HepG2 (cell line): ENCODE data around the gene PRELID1. TPM values are rescaled to one million over a fixed set of nuclear protein-coding genes. Genes with fewer than 3 reads are reported as not detected.
A peak's percentile ranks its signal among the peaks of the same experiment; 100 is the strongest.

Experiments
- CC2D1A ChIP-seq: sonication (generic); formaldehyde crosslinking; IDR thresholded peaks from 2 replicates; pipeline ENCODE4 v1.8.1; 2023; ENCODE audit warnings: mild to moderate bottlenecking, missing genetic modification reagents
- FOXM1 ChIP-seq: sonication (generic); formaldehyde crosslinking; IDR thresholded peaks from 2 replicates; pipeline ENCODE4 v1.5.0; 2020; ENCODE audit warnings: missing genetic modification reagents
- HMGA1 ChIP-seq: sonication (generic); formaldehyde crosslinking; conservative IDR thresholded peaks from 2 replicates; pipeline ENCODE4 v1.4.0; 2020; ENCODE audit warnings: missing genetic modification reagents
- HOXA5 ChIP-seq: sonication (generic); formaldehyde crosslinking; IDR thresholded peaks from 2 replicates; pipeline ENCODE4 v1.4.0; 2020; ENCODE audit warnings: missing genetic modification reagents
- KLF12 ChIP-seq: sonication (generic); formaldehyde crosslinking; IDR thresholded peaks from 2 replicates; pipeline ENCODE4 v1.4.0; 2020; ENCODE audit warnings: missing genetic modification reagents, borderline replicate concordance
- NFE2 ChIP-seq: sonication (generic); formaldehyde crosslinking; IDR thresholded peaks from 2 replicates; pipeline ENCODE4 v1.4.0; 2020; ENCODE audit warnings: missing genetic modification reagents
- PHF8 ChIP-seq: sonication (generic); formaldehyde crosslinking; IDR thresholded peaks from 2 replicates; pipeline ENCODE4 v1.5.0; 2020; ENCODE audit warnings: missing genetic modification reagents
- SIN3B ChIP-seq: fragments of 150-350 bp; IDR thresholded peaks from 2 replicates; pipeline ENCODE4 v1.6.1; 2014; ENCODE audit warnings: low read length
- SKI ChIP-seq: fragments of 450-650 bp; IDR thresholded peaks from one replicate; pipeline ENCODE4 v1.6.1; 2018; ENCODE audit warnings: mild to moderate bottlenecking; ENCODE audit not compliant: partially characterized antibody
- U2AF1 ChIP-seq: fragments of 200-400 bp; formaldehyde crosslinking; optimal IDR thresholded peaks from 2 replicates; pipeline ENCODE3; 2017; ENCODE audit warnings: mild to moderate bottlenecking, low read depth, low read length
- ZBTB8A ChIP-seq: sonication (generic); formaldehyde crosslinking; IDR thresholded peaks from 2 replicates; pipeline ENCODE4 v1.4.0; 2020; ENCODE audit warnings: mild to moderate bottlenecking, low read depth, missing genetic modification reagents, borderline replicate concordance
- ZFY ChIP-seq: sonication (generic); formaldehyde crosslinking; IDR thresholded peaks from 2 replicates; pipeline ENCODE4 v1.4.0; 2020; ENCODE audit warnings: missing genetic modification reagents
- ZNF274 ChIP-seq: sonication (generic); formaldehyde crosslinking; IDR thresholded peaks from 2 replicates; pipeline ENCODE4 v1.5.1; 2020; ENCODE audit warnings: mild to moderate bottlenecking, missing genetic modification reagents
- ZNF446 ChIP-seq: sonication (generic); formaldehyde crosslinking; IDR thresholded peaks from 2 replicates; pipeline ENCODE4 v1.5.0; 2020; ENCODE audit warnings: mild to moderate bottlenecking, missing genetic modification reagents
- ZNF619 ChIP-seq: sonication (generic); formaldehyde crosslinking; IDR thresholded peaks from 2 replicates; pipeline ENCODE4 v1.4.0; 2020; ENCODE audit warnings: mild to moderate bottlenecking, missing genetic modification reagents
- ZNF746 ChIP-seq: sonication (generic); formaldehyde crosslinking; IDR thresholded peaks from 2 replicates; pipeline ENCODE4 v1.8.0; 2022; ENCODE audit warnings: mild to moderate bottlenecking, missing genetic modification reagents
- ZNF841 ChIP-seq: sonication (generic); formaldehyde crosslinking; IDR thresholded peaks from 2 replicates; pipeline ENCODE4 v1.8.1; 2023; ENCODE audit warnings: missing genetic modification reagents, borderline replicate concordance
- ZSCAN25 ChIP-seq: sonication (generic); formaldehyde crosslinking; IDR thresholded peaks from 2 replicates; pipeline ENCODE4 v1.8.0; 2022; ENCODE audit warnings: mild to moderate bottlenecking, missing genetic modification reagents
- polyA plus RNA-seq, 8 experiments: library from polyadenylated mRNA; depleted of rRNA in 3 of 8; stranded (reverse) in 7 of 8; unstranded in 1 of 8; fragments of >200 nt; fragmentation: Illumina TruSeq in 4 of 8; extraction: Trizol in 4 of 8; gene quantifications; 2 replicates each; pipeline versions ENCODE4 v1.2.1 to v1.2.3, GENCODE V29; 2011 to 2016; ENCODE audit warnings: low read depth in 4 of 8, missing spikeins in 1 of 8, mixed read lengths in 1 of 8; ENCODE audit not compliant: insufficient read depth in 1 of 8
- total RNA-seq, 5 experiments: library from RNA; depleted of rRNA; stranded (reverse); fragments of >200 nt; fragmentation: Illumina TruSeq; extraction: Trizol; gene quantifications; 2 replicates each; pipeline ENCODE4 v1.2.3, GENCODE V29; 2016; ENCODE audit warnings: low read depth in 1 of 5
- TF ChIP-seq, protein P1 (sequence below): sonication (generic); formaldehyde crosslinking; IDR thresholded peaks from 2 replicates; pipeline ENCODE4 v1.4.0; 2020; ENCODE audit warnings: missing genetic modification reagents
- TF ChIP-seq, protein P2 (sequence below): sonication (generic); formaldehyde crosslinking; IDR thresholded peaks from 2 replicates; pipeline ENCODE4 v1.5.0; 2020; ENCODE audit warnings: missing genetic modification reagents, mild to moderate bottlenecking, borderline replicate concordance
- TF ChIP-seq, protein P3 (sequence below): sonication (generic); formaldehyde crosslinking; IDR thresholded peaks from 2 replicates; pipeline ENCODE4 v1.8.0; 2022; ENCODE audit warnings: mild to moderate bottlenecking, missing genetic modification reagents, moderate library complexity
- TF ChIP-seq, protein P4 (sequence below): sonication (generic); formaldehyde crosslinking; IDR thresholded peaks from 2 replicates; pipeline ENCODE4 v1.4.0; 2020; ENCODE audit warnings: missing genetic modification reagents, low read depth, mild to moderate bottlenecking, borderline replicate concordance

Gene PRELID1
- total and polyA plus RNA-seq, 2 of the 13 experiments (the other 11 are each of a cell fraction or from before 2014, with no cell fraction given): 250 to 271 TPM

DNA sequence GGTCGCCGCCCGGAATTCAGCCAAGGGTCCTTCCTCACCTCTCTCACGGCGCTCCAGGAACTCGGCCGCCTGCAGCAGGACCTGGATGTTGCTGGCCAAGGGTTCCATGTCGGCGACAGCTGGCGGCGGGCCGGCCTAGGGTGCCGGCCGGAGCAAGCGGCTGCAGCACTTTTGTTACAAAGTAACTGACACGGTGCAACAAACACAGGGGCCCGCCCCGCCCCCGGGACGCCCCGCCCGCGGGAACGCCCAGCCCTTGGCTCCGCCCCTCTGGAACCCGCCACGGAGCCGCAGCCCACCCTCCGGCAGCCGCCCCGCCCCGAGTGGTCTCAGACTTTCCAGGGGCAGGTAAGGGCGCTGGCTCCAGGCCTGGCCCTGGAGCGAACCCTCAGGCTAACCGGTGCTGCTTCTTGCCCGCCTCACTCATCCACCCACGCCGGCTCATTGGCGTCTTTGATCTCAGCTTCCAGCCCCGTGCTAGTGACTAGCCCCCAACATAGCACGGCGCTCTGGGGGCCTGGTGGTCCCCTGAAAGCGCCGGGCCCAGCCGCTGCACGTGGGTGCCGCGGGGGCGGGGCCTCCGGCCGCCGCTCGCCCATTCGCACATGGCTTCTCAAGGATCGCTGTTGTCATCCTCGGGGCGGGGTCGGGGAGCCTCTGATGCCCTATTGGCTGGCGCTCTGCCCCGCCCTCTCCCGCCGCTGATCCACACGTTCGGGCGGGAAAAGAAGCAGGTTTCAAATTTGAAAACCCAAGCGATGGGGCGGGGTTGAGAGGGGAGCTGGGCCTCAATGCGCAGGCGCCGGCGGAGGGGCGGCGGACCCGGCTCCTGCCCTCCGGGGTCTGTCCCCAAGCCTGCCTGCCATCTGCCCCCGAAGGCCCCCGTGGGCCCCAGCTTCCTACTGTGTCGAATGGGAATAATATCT lies 8.4 kb downstream of the PRELID1 start, which contains the start of gene MXD3 (continued):
- TF ChIP-seq, protein P1, sequence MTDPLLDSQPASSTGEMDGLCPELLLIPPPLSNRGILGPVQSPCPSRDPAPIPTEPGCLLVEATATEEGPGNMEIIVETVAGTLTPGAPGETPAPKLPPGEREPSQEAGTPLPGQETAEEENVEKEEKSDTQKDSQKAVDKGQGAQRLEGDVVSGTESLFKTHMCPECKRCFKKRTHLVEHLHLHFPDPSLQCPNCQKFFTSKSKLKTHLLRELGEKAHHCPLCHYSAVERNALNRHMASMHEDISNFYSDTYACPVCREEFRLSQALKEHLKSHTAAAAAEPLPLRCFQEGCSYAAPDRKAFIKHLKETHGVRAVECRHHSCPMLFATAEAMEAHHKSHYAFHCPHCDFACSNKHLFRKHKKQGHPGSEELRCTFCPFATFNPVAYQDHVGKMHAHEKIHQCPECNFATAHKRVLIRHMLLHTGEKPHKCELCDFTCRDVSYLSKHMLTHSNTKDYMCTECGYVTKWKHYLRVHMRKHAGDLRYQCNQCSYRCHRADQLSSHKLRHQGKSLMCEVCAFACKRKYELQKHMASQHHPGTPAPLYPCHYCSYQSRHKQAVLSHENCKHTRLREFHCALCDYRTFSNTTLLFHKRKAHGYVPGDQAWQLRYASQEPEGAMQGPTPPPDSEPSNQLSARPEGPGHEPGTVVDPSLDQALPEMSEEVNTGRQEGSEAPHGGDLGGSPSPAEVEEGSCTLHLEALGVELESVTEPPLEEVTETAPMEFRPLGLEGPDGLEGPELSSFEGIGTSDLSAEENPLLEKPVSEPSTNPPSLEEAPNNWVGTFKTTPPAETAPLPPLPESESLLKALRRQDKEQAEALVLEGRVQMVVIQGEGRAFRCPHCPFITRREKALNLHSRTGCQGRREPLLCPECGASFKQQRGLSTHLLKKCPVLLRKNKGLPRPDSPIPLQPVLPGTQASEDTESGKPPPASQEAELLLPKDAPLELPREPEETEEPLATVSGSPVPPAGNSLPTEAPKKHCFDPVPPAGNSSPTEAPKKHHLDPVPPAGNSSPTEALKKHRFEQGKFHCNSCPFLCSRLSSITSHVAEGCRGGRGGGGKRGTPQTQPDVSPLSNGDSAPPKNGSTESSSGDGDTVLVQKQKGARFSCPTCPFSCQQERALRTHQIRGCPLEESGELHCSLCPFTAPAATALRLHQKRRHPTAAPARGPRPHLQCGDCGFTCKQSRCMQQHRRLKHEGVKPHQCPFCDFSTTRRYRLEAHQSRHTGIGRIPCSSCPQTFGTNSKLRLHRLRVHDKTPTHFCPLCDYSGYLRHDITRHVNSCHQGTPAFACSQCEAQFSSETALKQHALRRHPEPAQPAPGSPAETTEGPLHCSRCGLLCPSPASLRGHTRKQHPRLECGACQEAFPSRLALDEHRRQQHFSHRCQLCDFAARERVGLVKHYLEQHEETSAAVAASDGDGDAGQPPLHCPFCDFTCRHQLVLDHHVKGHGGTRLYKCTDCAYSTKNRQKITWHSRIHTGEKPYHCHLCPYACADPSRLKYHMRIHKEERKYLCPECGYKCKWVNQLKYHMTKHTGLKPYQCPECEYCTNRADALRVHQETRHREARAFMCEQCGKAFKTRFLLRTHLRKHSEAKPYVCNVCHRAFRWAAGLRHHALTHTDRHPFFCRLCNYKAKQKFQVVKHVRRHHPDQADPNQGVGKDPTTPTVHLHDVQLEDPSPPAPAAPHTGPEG (CRISPR knock-in tag): 0 out of 2 replicates have a peak, but pooled peaks have one; percentile 22
- no peak for TF ChIP-seq U2AF1
- no peak; the same call in 1 of the 2 replicates for TF ChIP-seq HOXA5 (CRISPR knock-in tag)
- peak; percentile 84; the same call in 1 of the 2 replicates for TF ChIP-seq KLF12 (CRISPR knock-in tag)
- TF ChIP-seq ZNF446 (CRISPR knock-in tag): no peak
- TF ChIP-seq PHF8 (CRISPR knock-in tag): peak; percentile 54; the same call in 1 of the 2 replicates
- peak; percentile 77; the same call in 1 of the 2 replicates for TF ChIP-seq ZFY (CRISPR knock-in tag)
- peak; percentile 88; the same call in 1 of the 2 replicates for TF ChIP-seq FOXM1 (CRISPR knock-in tag)
- TF ChIP-seq NFE2 (CRISPR knock-in tag): no peak
- TF ChIP-seq, protein P2, sequence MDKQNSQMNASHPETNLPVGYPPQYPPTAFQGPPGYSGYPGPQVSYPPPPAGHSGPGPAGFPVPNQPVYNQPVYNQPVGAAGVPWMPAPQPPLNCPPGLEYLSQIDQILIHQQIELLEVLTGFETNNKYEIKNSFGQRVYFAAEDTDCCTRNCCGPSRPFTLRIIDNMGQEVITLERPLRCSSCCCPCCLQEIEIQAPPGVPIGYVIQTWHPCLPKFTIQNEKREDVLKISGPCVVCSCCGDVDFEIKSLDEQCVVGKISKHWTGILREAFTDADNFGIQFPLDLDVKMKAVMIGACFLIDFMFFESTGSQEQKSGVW (CRISPR knock-in tag): no peak
- no peak for TF ChIP-seq ZSCAN25 (CRISPR knock-in tag)
- TF ChIP-seq ZNF746: no peak
- TF ChIP-seq, protein P3, sequence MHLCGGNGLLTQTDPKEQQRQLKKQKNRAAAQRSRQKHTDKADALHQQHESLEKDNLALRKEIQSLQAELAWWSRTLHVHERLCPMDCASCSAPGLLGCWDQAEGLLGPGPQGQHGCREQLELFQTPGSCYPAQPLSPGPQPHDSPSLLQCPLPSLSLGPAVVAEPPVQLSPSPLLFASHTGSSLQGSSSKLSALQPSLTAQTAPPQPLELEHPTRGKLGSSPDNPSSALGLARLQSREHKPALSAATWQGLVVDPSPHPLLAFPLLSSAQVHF (CRISPR knock-in tag): peak; percentile 69; the same call in 1 of the 2 replicates
- TF ChIP-seq SKI: no peak
- no peak for TF ChIP-seq ZNF619 (CRISPR knock-in tag)
- TF ChIP-seq ZNF841: peak; percentile 46; the same call in 1 of the 2 replicates
- TF ChIP-seq, protein P4, sequence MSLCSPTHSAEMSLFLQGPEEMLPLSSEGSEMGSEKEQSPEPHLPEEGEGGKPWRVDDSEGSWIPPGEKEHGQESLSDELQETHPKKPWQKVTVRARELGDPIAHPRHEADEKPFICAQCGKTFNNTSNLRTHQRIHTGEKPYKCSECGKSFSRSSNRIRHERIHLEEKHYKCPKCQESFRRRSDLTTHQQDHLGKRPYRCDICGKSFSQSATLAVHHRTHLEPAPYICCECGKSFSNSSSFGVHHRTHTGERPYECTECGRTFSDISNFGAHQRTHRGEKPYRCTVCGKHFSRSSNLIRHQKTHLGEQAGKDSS (CRISPR knock-in tag): no peak
- peak; percentile 36; the same call in 1 of the 2 replicates for TF ChIP-seq SIN3B
- no peak for TF ChIP-seq ZBTB8A (CRISPR knock-in tag)
- no peak for TF ChIP-seq HMGA1 (CRISPR knock-in tag)
- TF ChIP-seq ZNF274: no peak
- TF ChIP-seq CC2D1A (CRISPR knock-in tag): 0 out of 2 replicates have a peak, but pooled peaks have one; percentile 5
